ENCODE measurements around the gene SIVA1.

Gene SIVA1

GRCh38 chr14:104766863-104767633 is 14.1 kb downstream of the SIVA1 start:
- Mint-ChIP-seq H3K4me3 (no peak overlapping the region), H3K9me3 (ENCODE audit: low read depth) (no peaks in the 10 kb centered on the region), H3K27me3 (no peaks in the 10 kb centered on the region), H3K36me3 (peaks cover 7% of the 10 kb centered on the region), H3K27ac (no peak overlapping the region), H3K4me1 (ENCODE audit: low read depth) (peaks cover 4% of the 10 kb centered on the region)

- H3K27me3 Mint-ChIP-seq = no peaks in the 10 kb centered on the region
- H3K4me1 Mint-ChIP-seq (ENCODE audit: low read depth) = peaks cover 4% of the 10 kb centered on the region
- no peak overlapping the region for H3K4me3 Mint-ChIP-seq
- H3K9me3 Mint-ChIP-seq (ENCODE audit: low read depth) = no peaks in the 10 kb centered on the region
- H3K27ac Mint-ChIP-seq = no peak overlapping the region
- H3K36me3 Mint-ChIP-seq = peaks cover 4% of the 10 kb centered on the region
Measured at GRCh38 chr14:104767634-104767918, 14.6 kb downstream of the SIVA1 start.

- H3K36me3 Mint-ChIP-seq = peaks cover 4% of the 10 kb centered on the region
- H3K4me3 Mint-ChIP-seq = no peak overlapping the region
- H3K4me1 Mint-ChIP-seq (ENCODE audit: low read depth) = peaks cover 4% of the 10 kb centered on the region
- no peak overlapping the region for H3K27ac Mint-ChIP-seq
- H3K9me3 Mint-ChIP-seq (ENCODE audit: low read depth) = no peaks in the 10 kb centered on the region
- H3K27me3 Mint-ChIP-seq = no peaks in the 10 kb centered on the region
Measured at GRCh38 chr14:104768437-104769323, 15.7 kb downstream of the SIVA1 start.

- no peaks in the 10 kb centered on the region for H3K27me3 Mint-ChIP-seq
- H3K4me3 Mint-ChIP-seq = no peak overlapping the region
- no peak overlapping the region for H3K27ac Mint-ChIP-seq
- H3K36me3 Mint-ChIP-seq = peaks cover 4% of the 10 kb centered on the region
- no peaks in the 10 kb centered on the region for H3K9me3 Mint-ChIP-seq (ENCODE audit: low read depth)
- peaks cover 4% of the 10 kb centered on the region for H3K4me1 Mint-ChIP-seq (ENCODE audit: low read depth)
Measured at GRCh38 chr14:104769324-104770071, 16.6 kb downstream of the SIVA1 start.

GRCh38 chr14:104770072-104770579 is 17.2 kb downstream of the SIVA1 start:
- no peaks in the 10 kb centered on the region for H3K9me3 Mint-ChIP-seq (ENCODE audit: low read depth)
- peaks cover 4% of the 10 kb centered on the region for H3K36me3 Mint-ChIP-seq
- peak overlapping the region; percentile 8 for H3K27ac Mint-ChIP-seq
- H3K4me1 Mint-ChIP-seq (ENCODE audit: low read depth) = peaks cover 4% of the 10 kb centered on the region
- H3K27me3 Mint-ChIP-seq = no peaks in the 10 kb centered on the region
- H3K4me3 Mint-ChIP-seq = no peak overlapping the region

- no peak overlapping the region for H3K4me3 Mint-ChIP-seq
- H3K27ac Mint-ChIP-seq = peak overlapping the region; percentile 16
- peaks cover 2% of the 10 kb centered on the region for H3K36me3 Mint-ChIP-seq
- H3K4me1 Mint-ChIP-seq (ENCODE audit: low read depth) = peaks cover 4% of the 10 kb centered on the region
- H3K27me3 Mint-ChIP-seq = no peaks in the 10 kb centered on the region
- no peaks in the 10 kb centered on the region for H3K9me3 Mint-ChIP-seq (ENCODE audit: low read depth)
Measured at GRCh38 chr14:104770851-104771272, 17.9 kb downstream of the SIVA1 start.

- no peak overlapping the region for H3K4me3 Mint-ChIP-seq
- peaks cover 4% of the 10 kb centered on the region for H3K4me1 Mint-ChIP-seq (ENCODE audit: low read depth)
Measured at GRCh38 chr14:104771374-104771773, 18.4 kb downstream of the SIVA1 start.

GRCh38 chr14:104771918-104772706 is 19.2 kb downstream of the SIVA1 start:
- H3K4me3 Mint-ChIP-seq = no peak overlapping the region

More at GRCh38 chr14:104771374-104771773, 18.4 kb downstream of the SIVA1 start:
- H3K27ac Mint-ChIP-seq = no peak overlapping the region
- H3K27me3 Mint-ChIP-seq = no peaks in the 10 kb centered on the region
- peaks cover 2% of the 10 kb centered on the region for H3K36me3 Mint-ChIP-seq
- no peaks in the 10 kb centered on the region for H3K9me3 Mint-ChIP-seq (ENCODE audit: low read depth)

GRCh38 chr14:104772707-104773504 is 20.0 kb downstream of the SIVA1 start:
- Mint-ChIP-seq H3K27ac (no peak overlapping the region), H3K9me3 (ENCODE audit: low read depth) (no peaks in the 10 kb centered on the region), H3K27me3 (no peaks in the 10 kb centered on the region), H3K4me1 (ENCODE audit: low read depth) (peaks cover 4% of the 10 kb centered on the region), H3K36me3 (peaks cover 2% of the 10 kb centered on the region), H3K4me3 (no peak overlapping the region)

More at GRCh38 chr14:104771918-104772706, 19.2 kb downstream of the SIVA1 start:
- H3K27me3 Mint-ChIP-seq = no peaks in the 10 kb centered on the region
- peaks cover 2% of the 10 kb centered on the region for H3K36me3 Mint-ChIP-seq
- no peak overlapping the region for H3K27ac Mint-ChIP-seq
- H3K9me3 Mint-ChIP-seq (ENCODE audit: low read depth) = no peaks in the 10 kb centered on the region
- H3K4me1 Mint-ChIP-seq (ENCODE audit: low read depth) = peaks cover 4% of the 10 kb centered on the region

- H3K27me3 Mint-ChIP-seq = no peaks in the 10 kb centered on the region
- H3K4me3 Mint-ChIP-seq = no peak overlapping the region
- H3K36me3 Mint-ChIP-seq = peaks cover 2% of the 10 kb centered on the region
- H3K9me3 Mint-ChIP-seq (ENCODE audit: low read depth) = no peaks in the 10 kb centered on the region
- no peak overlapping the region for H3K27ac Mint-ChIP-seq
- peaks cover 3% of the 10 kb centered on the region for H3K4me1 Mint-ChIP-seq (ENCODE audit: low read depth)
Measured at GRCh38 chr14:104773505-104774452, 20.8 kb downstream of the SIVA1 start.

- H3K36me3 Mint-ChIP-seq = peaks cover 2% of the 10 kb centered on the region
- peaks cover 2% of the 10 kb centered on the region for H3K4me1 Mint-ChIP-seq (ENCODE audit: low read depth)
- H3K9me3 Mint-ChIP-seq (ENCODE audit: low read depth) = no peaks in the 10 kb centered on the region
- no peak overlapping the region for H3K4me3 Mint-ChIP-seq
- no peaks in the 10 kb centered on the region for H3K27me3 Mint-ChIP-seq
- H3K27ac Mint-ChIP-seq = no peak overlapping the region
Measured at GRCh38 chr14:104774453-104775072, 21.6 kb downstream of the SIVA1 start.

- H3K9me3 Mint-ChIP-seq (ENCODE audit: low read depth) = no peaks in the 10 kb centered on the region
- no peak overlapping the region for H3K27ac Mint-ChIP-seq
- H3K4me3 Mint-ChIP-seq = no peak overlapping the region
- peaks cover 2% of the 10 kb centered on the region for H3K36me3 Mint-ChIP-seq
- no peaks in the 10 kb centered on the region for H3K27me3 Mint-ChIP-seq
- H3K4me1 Mint-ChIP-seq (ENCODE audit: low read depth) = no peaks in the 10 kb centered on the region
Measured at GRCh38 chr14:104775073-104775489, 22.1 kb downstream of the SIVA1 start.

Measured in activated naive CD8-positive, alpha-beta T cell (primary cell).